GM18951 (cell line): ENCODE measurements around the gene IL12RB1.
A peak's percentile ranks its signal among the peaks of the same experiment; 100 is the strongest.

ENCODE experiments used
- POLR2A ChIP-seq: IDR thresholded peaks from 4 replicates; pipeline ENCODE4 v1.6.1; 2011; ENCODE audit warnings: mild to moderate bottlenecking; ENCODE audit not compliant: insufficient read length, insufficient read depth; ENCODE audit errors: extremely low read depth
- in situ Hi-C: fragments of 300-500 bp; cut with MboI; formaldehyde crosslinking; loops from one replicate; pipeline ENCODE4 v1.12.0; 2022; ENCODE audit warnings: low sequenced_read_pairs, mixed read lengths, inconsistent platforms; ENCODE audit not compliant: unreplicated experiment

Gene IL12RB1

GRCh38 chr19:18119717-18120105 lies 33.0 kb upstream of the IL12RB1 start:
- in situ Hi-C loops = no loop called here
- no peak for TF ChIP-seq POLR2A

GRCh38 chr19:18119013-18119716 lies 32.4 kb upstream of the IL12RB1 start:
- TF ChIP-seq POLR2A = no peak
- in situ Hi-C loops = no loop called here

GRCh38 chr19:18118420-18119012 lies 31.8 kb upstream of the IL12RB1 start:
- in situ Hi-C loops = no loop called here
- TF ChIP-seq POLR2A = no peak

GRCh38 chr19:18117692-18118378 lies 31.1 kb upstream of the IL12RB1 start:
- in situ Hi-C loops = no loop called here

GRCh38 chr19:18117364-18117691 lies 30.6 kb upstream of the IL12RB1 start:
- no peak for TF ChIP-seq POLR2A

More at GRCh38 chr19:18117692-18118378, 31.1 kb upstream of the IL12RB1 start:
- TF ChIP-seq POLR2A = no peak

GRCh38 chr19:18114483-18114882 lies 27.7 kb upstream of the IL12RB1 start:
- in situ Hi-C loops = no loop called here
- no peak for TF ChIP-seq POLR2A

More at GRCh38 chr19:18117364-18117691, 30.6 kb upstream of the IL12RB1 start:
- in situ Hi-C loops = no loop called here

GRCh38 chr19:18113827-18114226 lies 27.1 kb upstream of the IL12RB1 start:
- no peak for TF ChIP-seq POLR2A
- in situ Hi-C loops = no loop called here

- in situ Hi-C loops = no loop called here
- TF ChIP-seq POLR2A = no peak
Measured at GRCh38 chr19:18112989-18113478, 26.3 kb upstream of the IL12RB1 start.

- in situ Hi-C loops = no loop called here
- no peak for TF ChIP-seq POLR2A
Measured at GRCh38 chr19:18110609-18111232, 24.0 kb upstream of the IL12RB1 start.

GRCh38 chr19:18109733-18110608 lies 23.2 kb upstream of the IL12RB1 start:
- peak; percentile 52 for TF ChIP-seq POLR2A
- in situ Hi-C loops = no loop called here

- no peak for TF ChIP-seq POLR2A
- in situ Hi-C loops = no loop called here
Measured at GRCh38 chr19:18109341-18109732, 22.6 kb upstream of the IL12RB1 start.

- in situ Hi-C loops = no loop called here
- no peak for TF ChIP-seq POLR2A
Measured at GRCh38 chr19:18108897-18109296, 22.2 kb upstream of the IL12RB1 start.
